H9 (cell line): ENCODE measurements around the gene AKR7A2. TPM values are rescaled to one million over a fixed set of nuclear protein-coding genes. Genes with fewer than 3 reads are reported as not detected.
"Not testable (repeated sequence)": the region's sequence is repeated elsewhere in the genome, so short reads cannot be mapped to it uniquely, and the experiment has no call there.

Source experiments
- DNase-seq: peaks from one replicate; pipeline ENCODE4 v3.0.0-alpha.2; 2017
- H2AFZ ChIP-seq: one replicate; pipeline ENCODE4 v1.6.1; 2013; ENCODE audit warnings: mild to moderate bottlenecking, low read length, control low read depth, moderate library complexity
- H2AK5ac ChIP-seq: 2 replicates; pipeline ENCODE4 v1.6.1; 2013; ENCODE audit warnings: low read length, control low read depth, mixed read lengths; ENCODE audit not compliant: insufficient read length
- H2BK120ac ChIP-seq: one replicate; pipeline ENCODE4 v1.6.1; 2013; ENCODE audit warnings: low read depth, mild to moderate bottlenecking, low read length, control low read depth, inconsistent platforms; ENCODE audit not compliant: poor library complexity, severe bottlenecking
- H2BK12ac ChIP-seq: 2 replicates; pipeline ENCODE4 v1.6.1; 2013; ENCODE audit warnings: low read length, control low read depth, mixed read lengths, low read depth; ENCODE audit not compliant: insufficient read length
- H2BK15ac ChIP-seq: 2 replicates; pipeline ENCODE4 v1.6.1; 2013; ENCODE audit warnings: low read depth, low read length, control low read depth
- H2BK20ac ChIP-seq: one replicate; pipeline ENCODE4 v1.6.1; 2013; ENCODE audit warnings: low read depth, mild to moderate bottlenecking, low read length, control low read depth, inconsistent platforms; ENCODE audit not compliant: poor library complexity, severe bottlenecking
- H2BK5ac ChIP-seq: 2 replicates; pipeline ENCODE4 v1.6.1; 2013; ENCODE audit warnings: low read length, control low read depth, mixed read lengths; ENCODE audit not compliant: insufficient read length
- H3K14ac ChIP-seq: 2 replicates; pipeline ENCODE4 v1.6.1; 2013; ENCODE audit warnings: low read length, control low read depth; ENCODE audit not compliant: insufficient read depth
- H3K18ac ChIP-seq: 2 replicates; pipeline ENCODE4 v1.6.1; 2013; ENCODE audit warnings: low read depth, mild to moderate bottlenecking, mixed read lengths, low read length, control low read depth; ENCODE audit not compliant: insufficient read length
- H3K23ac ChIP-seq: 2 replicates; pipeline ENCODE4 v1.6.1; 2013; ENCODE audit warnings: low read length, control low read depth, mixed read lengths, low read depth; ENCODE audit not compliant: insufficient read length
- H3K23me2 ChIP-seq: 2 replicates; pipeline ENCODE4 v1.6.1; 2013; ENCODE audit warnings: low read depth, mild to moderate bottlenecking, mixed read lengths, low read length, control low read depth; ENCODE audit not compliant: insufficient read length, poor library complexity, severe bottlenecking
- H3K27ac ChIP-seq: 2 replicates; pipeline ENCODE4 v1.5.1; 2013; ENCODE audit warnings: low read length, control low read depth, mixed read lengths, low read depth; ENCODE audit not compliant: insufficient read length
- H3K27me3 ChIP-seq: 2 replicates; pipeline ENCODE4 v1.6.1; 2013; ENCODE audit warnings: low read length, control low read depth, inconsistent platforms; ENCODE audit not compliant: insufficient read depth
- H3K4ac ChIP-seq: 2 replicates; pipeline ENCODE4 v1.6.1; 2013; ENCODE audit warnings: low read depth, mild to moderate bottlenecking, control low read depth, inconsistent platforms, low read length, moderate library complexity
- H3K4me1 ChIP-seq: 2 replicates; pipeline ENCODE4 v1.6.1; 2013; ENCODE audit warnings: low read length, control low read depth, inconsistent platforms; ENCODE audit not compliant: insufficient read depth
- H3K4me2 ChIP-seq: 2 replicates; pipeline ENCODE4 v1.6.1; 2013; ENCODE audit warnings: low read length, control low read depth, mixed read lengths; ENCODE audit not compliant: insufficient read length, insufficient read depth
- H3K56ac ChIP-seq: 2 replicates; pipeline ENCODE4 v1.6.1; 2013; ENCODE audit warnings: low read depth, mild to moderate bottlenecking, mixed read lengths, low read length, control low read depth; ENCODE audit not compliant: insufficient read length
- H3K79me1 ChIP-seq: 2 replicates; pipeline ENCODE4 v1.6.1; 2013; ENCODE audit warnings: low read depth, mild to moderate bottlenecking, moderate library complexity, low read length, control low read depth, inconsistent platforms; ENCODE audit not compliant: insufficient read depth, poor library complexity, severe bottlenecking
- H3K79me2 ChIP-seq: 2 replicates; pipeline ENCODE4 v1.6.1; 2013; ENCODE audit warnings: low read length, control low read depth, inconsistent platforms; ENCODE audit not compliant: insufficient read depth
- H3K9ac ChIP-seq: 2 replicates; pipeline ENCODE4 v1.6.1; 2013; ENCODE audit warnings: low read length, control low read depth, mixed read lengths; ENCODE audit not compliant: insufficient read length; ENCODE audit errors: extremely low read depth
- H3K9me3 ChIP-seq: one replicate; pipeline ENCODE4 v1.6.1; 2013; ENCODE audit warnings: low read depth, low read length, inconsistent platforms; ENCODE audit not compliant: control insufficient read depth
- H3T11ph ChIP-seq: one replicate; pipeline ENCODE4 v1.6.1; 2013; ENCODE audit warnings: mild to moderate bottlenecking, low read length, control low read depth, inconsistent platforms
- H4K20me1 ChIP-seq: one replicate; pipeline ENCODE4 v1.6.1; 2013; ENCODE audit not compliant: control insufficient read depth, insufficient read length, insufficient read depth
- H4K5ac ChIP-seq: 2 replicates; pipeline ENCODE4 v1.6.1; 2013; ENCODE audit warnings: low read depth, mild to moderate bottlenecking, mixed read lengths, low read length, control low read depth; ENCODE audit not compliant: insufficient read length
- H4K8ac ChIP-seq: replicated peaks from 2 replicates; pipeline ENCODE4 v1.6.1; 2013; ENCODE audit warnings: low read length, control low read depth, mixed read lengths, low read depth; ENCODE audit not compliant: insufficient read length
- H4K91ac ChIP-seq: 2 replicates; pipeline ENCODE4 v1.6.1; 2013; ENCODE audit warnings: low read depth, mild to moderate bottlenecking, moderate library complexity, mixed read lengths, low read length, control low read depth; ENCODE audit not compliant: insufficient read length
- H3K27ac Mint-ChIP-seq, 3 experiments: 2 replicates in 2 of 3; 3 replicates in 1 of 3; pipeline ENCODE4 v1.8.0; 2020 to 2021; ENCODE audit warnings: mixed read lengths in 3 of 3, mild to moderate bottlenecking in 1 of 3, moderate library complexity in 1 of 3
- H3K27me3 Mint-ChIP-seq: 2 replicates; pipeline ENCODE4 v1.8.0; 2021; ENCODE audit warnings: low read depth, mild to moderate bottlenecking, moderate library complexity, mixed read lengths
- H3K36me3 Mint-ChIP-seq, 3 experiments: 2 replicates in 2 of 3; 3 replicates in 1 of 3; pipeline ENCODE4 v1.8.0; 2020 to 2021; ENCODE audit warnings: low read depth in 3 of 3, mixed read lengths in 3 of 3; ENCODE audit not compliant: insufficient read depth in 1 of 3
- H3K4me1 Mint-ChIP-seq, 2 experiments: 2 replicates each; pipeline ENCODE4 v1.8.0; 2020; ENCODE audit warnings: mixed read lengths in 2 of 2
- H3K4me3 Mint-ChIP-seq, 2 experiments: 2 replicates in 1 of 2; 3 replicates in 1 of 2; pipeline ENCODE4 v1.8.0; 2020 to 2021; ENCODE audit warnings: mild to moderate bottlenecking in 2 of 2, mixed read lengths in 2 of 2, moderate library complexity in 1 of 2
- H3K9me3 Mint-ChIP-seq, 2 experiments: 2 replicates in 1 of 2; 3 replicates in 1 of 2; pipeline ENCODE4 v1.8.0; 2020; ENCODE audit warnings: mild to moderate bottlenecking in 2 of 2, mixed read lengths in 2 of 2, moderate library complexity in 1 of 2
- CTCF ChIP-seq: fragments of 200-600 bp; sonication (generic); conservative IDR thresholded peaks from 3 replicates; pipeline ENCODE4 v1.8.0; 2021; ENCODE audit warnings: antibody characterized with exemption, mild to moderate bottlenecking
- WGBS: extraction: QIAGEN DNeasy Blood & Tissue Kit; methylation state at CpG from one replicate; pipeline ENCODE4 v1.1.7; 2013; ENCODE audit warnings: missing lambda C conversion rate, low lambda C conversion rate, mixed read lengths; ENCODE audit not compliant: insufficient read length; ENCODE audit errors: extremely low coverage; 5-methylcytosine and 5-hydroxymethylcytosine counted together
- total RNA-seq: library from RNA; stranded (reverse); gene quantifications from 2 replicates; pipeline ENCODE4 v1.2.1, GENCODE V29; 2021

Gene AKR7A2
- total RNA-seq, 1 experiment from 2014 or later: 50.3 TPM

GRCh38 chr1:19305880-19306279 is 6.1 kb downstream of the AKR7A2 start:
- no peak overlapping the region for H2AFZ ChIP-seq
- H4K91ac ChIP-seq: no peak overlapping the region
- H4K20me1 ChIP-seq: no peaks in the 10 kb centered on the region
- H3K79me2 ChIP-seq: no peaks in the 10 kb centered on the region
- no peak overlapping the region for H2BK120ac ChIP-seq
- TF ChIP-seq CTCF: no peak
- H3K23me2 ChIP-seq: no peaks in the 10 kb centered on the region
- no CpG with 5 or more reads among the region's 11 CpGs for WGBS
- no peak overlapping the region for H3K9ac ChIP-seq
- no peak overlapping the region for H3K14ac ChIP-seq
- H3K27me3 ChIP-seq: no peaks in the 10 kb centered on the region
- no peaks in the 10 kb centered on the region for H3K9me3 ChIP-seq
- Mint-ChIP-seq H3K4me3 (no peak overlapping the region), H3K36me3 (peaks cover 27 to 68% (median 57%) of the 10 kb centered on the region in 3 experiments), H3K4me1 (peaks cover 2 to 5% of the 10 kb centered on the region in 2 experiments), H3K27ac (no peak overlapping the region), H3K9me3 (no peaks in the 10 kb centered on the region), H3K27me3 (no peaks in the 10 kb centered on the region; the same call in 1 of the 2 replicates)
- H2BK12ac ChIP-seq: no peak overlapping the region
- H3K18ac ChIP-seq: no peak overlapping the region
- H3K4me1 ChIP-seq: no peaks in the 10 kb centered on the region
- DNase-seq: no peak
- no peak overlapping the region for H2BK15ac ChIP-seq
- H3K56ac ChIP-seq: no peak overlapping the region
- no peak overlapping the region for H2BK20ac ChIP-seq
- H4K8ac ChIP-seq: no peak overlapping the region
- H3K79me1 ChIP-seq: no peaks in the 10 kb centered on the region
- no peak overlapping the region for H2AK5ac ChIP-seq
- H3T11ph ChIP-seq: no peak overlapping the region
- no peak overlapping the region for H3K23ac ChIP-seq
- H3K4me2 ChIP-seq: no peak overlapping the region
- H3K27ac ChIP-seq: no peak overlapping the region
- H3K4ac ChIP-seq: no peak overlapping the region
- no peak overlapping the region for H2BK5ac ChIP-seq
- no peak overlapping the region for H4K5ac ChIP-seq

DNA sequence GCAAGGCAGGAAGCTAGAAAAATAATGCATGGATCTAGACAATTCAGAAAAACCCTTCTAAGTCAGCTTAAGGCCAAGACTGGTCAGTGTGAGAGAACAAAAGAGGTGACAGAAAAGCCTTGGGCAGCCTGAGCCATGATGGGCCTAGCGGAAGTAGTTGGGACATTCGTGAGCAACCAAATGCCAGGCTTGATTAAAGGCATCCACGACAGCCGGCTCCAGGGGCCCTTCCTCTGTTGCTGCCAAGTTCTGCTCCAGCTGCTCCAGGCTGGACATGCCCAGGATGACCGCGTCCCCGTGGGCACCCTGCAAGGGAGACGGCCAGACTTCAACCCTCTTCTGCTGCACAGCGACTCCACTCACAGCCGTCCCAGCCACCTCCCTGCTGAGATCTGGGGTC is 7.9 kb downstream of the AKR7A2 start:
- H3K79me2 ChIP-seq, H3K79me1 ChIP-seq, DNase-seq, H3K27me3 ChIP-seq, H3K9me3 ChIP-seq, H2BK120ac ChIP-seq, H2AK5ac ChIP-seq, H3K4me3 Mint-ChIP-seq, H3K23me2 ChIP-seq, H4K8ac ChIP-seq, H3K4me1 Mint-ChIP-seq, H3K4me2 ChIP-seq, H2BK5ac ChIP-seq, H3K4ac ChIP-seq, H2BK15ac ChIP-seq, H4K5ac ChIP-seq, H3T11ph ChIP-seq, H3K27ac ChIP-seq, H3K14ac ChIP-seq, H4K20me1 ChIP-seq, H3K9ac ChIP-seq, H3K18ac ChIP-seq, H3K23ac ChIP-seq, H3K4me1 ChIP-seq, H2AFZ ChIP-seq, H2BK20ac ChIP-seq, H3K56ac ChIP-seq, H3K9me3 Mint-ChIP-seq, H2BK12ac ChIP-seq, H3K27me3 Mint-ChIP-seq, H4K91ac ChIP-seq: not testable (repeated sequence)
- 0 out of 7 replicates have a peak overlapping the region, but pooled peaks of 1 of the 3 experiments have one; percentile 20 for H3K27ac Mint-ChIP-seq
- WGBS: no CpG with 5 or more reads among the region's 10 CpGs
- H3K36me3 Mint-ChIP-seq: peaks cover 31 to 76% (median 61%) of the 10 kb centered on the region in 3 experiments
